ENCODE data around the gene STPG2.

GRCh38 chr4:97867557-97868091, 275.7 kb downstream of the STPG2 start:
- TF ChIP-seq MXI1 (IDR thresholded peaks at IDR 0.05; ENCODE audit: borderline replicate concordance, low read depth, low read length): no peak
- no peak for TF ChIP-seq RAD21 (IDR thresholded peaks at IDR 0.05; ENCODE audit: low read length)
- TF ChIP-seq POLR2A (IDR thresholded peaks at IDR 0.05; ENCODE audit: low read depth, low read length): no peak
- no peak for TF ChIP-seq CTCF (conservative IDR thresholded peaks at IDR 0.05; ENCODE audit: low read depth, low read length)
- no peak for TF ChIP-seq MAZ (IDR thresholded peaks at IDR 0.05; ENCODE audit: borderline replicate concordance, low read depth, low read length)
- no peak for TF ChIP-seq BHLHE40 (IDR thresholded peaks at IDR 0.05; ENCODE audit: low read depth, low read length)
- TF ChIP-seq ELK1 (IDR thresholded peaks at IDR 0.05; ENCODE audit: borderline replicate concordance, low read depth, low read length): no peak
- no peak for TF ChIP-seq RFX5 (IDR thresholded peaks at IDR 0.05; ENCODE audit: low read depth, low read length)
- no peak for TF ChIP-seq SMC3 (IDR thresholded peaks at IDR 0.05; ENCODE audit: low read depth, low read length)
- no peak for TF ChIP-seq CEBPB (IDR thresholded peaks at IDR 0.05; ENCODE audit: low read depth, low read length)
- no peak for TF ChIP-seq NFE2L2 (IDR thresholded peaks at IDR 0.05; ENCODE audit: low read depth, low read length)
- TF ChIP-seq, protein P1, sequence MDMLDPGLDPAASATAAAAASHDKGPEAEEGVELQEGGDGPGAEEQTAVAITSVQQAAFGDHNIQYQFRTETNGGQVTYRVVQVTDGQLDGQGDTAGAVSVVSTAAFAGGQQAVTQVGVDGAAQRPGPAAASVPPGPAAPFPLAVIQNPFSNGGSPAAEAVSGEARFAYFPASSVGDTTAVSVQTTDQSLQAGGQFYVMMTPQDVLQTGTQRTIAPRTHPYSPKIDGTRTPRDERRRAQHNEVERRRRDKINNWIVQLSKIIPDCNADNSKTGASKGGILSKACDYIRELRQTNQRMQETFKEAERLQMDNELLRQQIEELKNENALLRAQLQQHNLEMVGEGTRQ (IDR thresholded peaks at IDR 0.05; ENCODE audit: low read depth, low read length): no peak
- TF ChIP-seq RCOR1 (IDR thresholded peaks at IDR 0.05; ENCODE audit: insufficient replicate concordance, low read length): no peak
